Mucosa of descending colon (tissue), 3 donors: ENCODE data around the gene ITPRIPL2. TPM values are rescaled to one million over a fixed set of nuclear protein-coding genes. Genes with fewer than 3 reads are reported as not detected.
A peak's percentile ranks its signal among the peaks of the same experiment; 100 is the strongest.

ENCODE experiments used
- ATAC-seq: fragments of 200-7000 bp; cut with Tn5 transposase; one replicate; pipeline ENCODE4 v1.9.1; 2020; ENCODE audit warnings: mild to moderate bottlenecking, moderate library complexity
- DNase-seq, 3 donors: peaks; one replicate each; pipeline ENCODE4 v3.0.0-alpha.2; 2020
- H3K36me3 ChIP-seq: fragments of 200-600 bp; one replicate; pipeline ENCODE4 v1.8.0; 2021; ENCODE audit warnings: low read depth, mild to moderate bottlenecking
- H3K4me1 ChIP-seq: fragments of 200-600 bp; one replicate; pipeline ENCODE4 v1.8.0; 2021; ENCODE audit warnings: low read depth, mild to moderate bottlenecking
- H3K4me3 ChIP-seq: fragments of 200-600 bp; one replicate; pipeline ENCODE4 v1.8.0; 2021; ENCODE audit warnings: mild to moderate bottlenecking
- H3K9me3 ChIP-seq: fragments of 200-600 bp; one replicate; pipeline ENCODE4 v1.8.0; 2021; ENCODE audit warnings: mild to moderate bottlenecking
- intact Hi-C, 2 donors: fragments of 100-400 bp; cut with DNase I in 1 of 2; cut with micrococcal nuclease in 1 of 2; formaldehyde crosslinking; loops; one replicate each; pipeline versions ENCODE4 v1.11.0 to v1.11.1; 2022; cut with DNase I, micrococcal nuclease
- long read RNA-seq, 2 donors: library from polyadenylated mRNA; unstranded; transcript quantifications; one replicate each; pipeline ENCODE4 v2.0.0, GENCODE V29; 2019 to 2021
- total RNA-seq, 3 donors: library from RNA; stranded (reverse); fragmentation: NEBNext Ultra II Directional in 2 of 3; extraction: Animal tissue kit (Norgen Biotek cat#: 25700) in 2 of 3; gene quantifications; one replicate each; pipeline versions ENCODE4 v1.2.1 to v1.2.4, GENCODE V29; 2021 to 2023
- TF ChIP-seq, protein P1 (sequence below): fragments of 200-600 bp; IDR thresholded peaks from one replicate; pipeline ENCODE4 v1.8.0; 2022; ENCODE audit warnings: antibody characterized with exemption, mild to moderate bottlenecking
- donor health status: DM: no; HTN: no; CAD: no; lungs with moderate emphysema.
- donor health status: DM: no; HTN: no; CAD: no.
- donor health status: DM: no; HTN: yes; CAD: no.

The ITPRIPL2 gene
- total RNA-seq: 10 to 100 TPM; 36.3 to 49.9 (median 36.5) TPM
- long read RNA-seq, donor 1, full-length matches to known transcripts: 39 of 47 reads
- long read RNA-seq, donor 1, partial matches to known transcripts: 0 of 47 reads
- long read RNA-seq, donor 1, other reads (novel, unspliced or antisense): 8 of 47 reads
- long read RNA-seq, donor 2, full-length matches to known transcripts: 5 of 5 reads
- long read RNA-seq, donor 2, partial matches to known transcripts: 0 of 5 reads
- long read RNA-seq, donor 2, other reads (novel, unspliced or antisense): 0 of 5 reads

DNA sequence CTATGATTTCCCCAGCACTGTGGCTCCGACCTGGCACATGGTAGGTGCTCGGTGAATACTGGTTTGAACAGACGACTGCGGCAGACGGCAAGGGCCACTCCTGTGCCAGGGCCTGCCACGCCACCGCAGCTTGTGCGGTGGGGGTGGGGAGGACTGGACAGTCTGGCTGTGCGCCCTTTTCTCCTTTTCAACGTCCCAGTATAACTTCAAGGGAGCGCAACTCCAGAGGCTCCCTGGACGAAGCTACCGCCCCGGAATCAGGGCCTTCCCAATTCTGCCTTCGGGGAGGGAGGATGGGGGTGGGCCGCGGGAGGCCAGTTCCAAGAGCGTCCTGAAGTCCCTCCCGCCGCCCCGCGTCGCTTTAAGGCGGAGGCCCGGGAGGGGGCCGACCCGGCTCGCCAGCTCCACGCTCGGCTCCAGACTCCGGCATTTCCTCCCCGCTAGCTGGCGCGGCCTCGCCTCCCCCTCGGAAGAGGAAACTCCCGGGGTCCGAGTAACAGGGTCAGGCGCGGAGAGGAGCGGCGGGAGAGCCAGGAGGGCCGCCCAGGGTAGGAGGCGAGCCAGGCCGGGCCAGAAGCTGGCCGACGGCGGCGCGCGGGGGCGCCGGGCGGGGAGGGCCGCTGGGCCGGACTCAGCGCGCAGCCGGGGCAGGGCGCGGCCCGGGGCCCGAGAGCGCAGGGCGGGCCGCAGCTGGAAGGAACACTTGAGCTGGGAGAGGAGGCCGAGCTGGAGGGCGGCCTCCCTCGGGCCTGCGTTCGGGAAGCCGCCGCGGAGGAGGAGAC lies at the start of gene ITPRIPL2:
Gene ITPRIPL2, plus strand, starts transcription at position 388 of the 782 bp plus-strand sequence. CDS start 498 bp downstream, outside the sequence.
- Histone ChIP-seq H3K9me3 (no peaks in the 10 kb centered on the region), H3K4me1 (peaks cover 47% of the 10 kb centered on the region), H3K4me3 (peak within 1 kb of the TSS; percentile 68), H3K36me3 (no peaks in the 10 kb centered on the region)
- DNase-seq (peak; percentile 84 to 90 (median 90)), ATAC-seq (peak; percentile 85)
- intact Hi-C loops: no loop called here
- TF ChIP-seq, protein P1, sequence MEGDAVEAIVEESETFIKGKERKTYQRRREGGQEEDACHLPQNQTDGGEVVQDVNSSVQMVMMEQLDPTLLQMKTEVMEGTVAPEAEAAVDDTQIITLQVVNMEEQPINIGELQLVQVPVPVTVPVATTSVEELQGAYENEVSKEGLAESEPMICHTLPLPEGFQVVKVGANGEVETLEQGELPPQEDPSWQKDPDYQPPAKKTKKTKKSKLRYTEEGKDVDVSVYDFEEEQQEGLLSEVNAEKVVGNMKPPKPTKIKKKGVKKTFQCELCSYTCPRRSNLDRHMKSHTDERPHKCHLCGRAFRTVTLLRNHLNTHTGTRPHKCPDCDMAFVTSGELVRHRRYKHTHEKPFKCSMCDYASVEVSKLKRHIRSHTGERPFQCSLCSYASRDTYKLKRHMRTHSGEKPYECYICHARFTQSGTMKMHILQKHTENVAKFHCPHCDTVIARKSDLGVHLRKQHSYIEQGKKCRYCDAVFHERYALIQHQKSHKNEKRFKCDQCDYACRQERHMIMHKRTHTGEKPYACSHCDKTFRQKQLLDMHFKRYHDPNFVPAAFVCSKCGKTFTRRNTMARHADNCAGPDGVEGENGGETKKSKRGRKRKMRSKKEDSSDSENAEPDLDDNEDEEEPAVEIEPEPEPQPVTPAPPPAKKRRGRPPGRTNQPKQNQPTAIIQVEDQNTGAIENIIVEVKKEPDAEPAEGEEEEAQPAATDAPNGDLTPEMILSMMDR: no peak

DNA sequence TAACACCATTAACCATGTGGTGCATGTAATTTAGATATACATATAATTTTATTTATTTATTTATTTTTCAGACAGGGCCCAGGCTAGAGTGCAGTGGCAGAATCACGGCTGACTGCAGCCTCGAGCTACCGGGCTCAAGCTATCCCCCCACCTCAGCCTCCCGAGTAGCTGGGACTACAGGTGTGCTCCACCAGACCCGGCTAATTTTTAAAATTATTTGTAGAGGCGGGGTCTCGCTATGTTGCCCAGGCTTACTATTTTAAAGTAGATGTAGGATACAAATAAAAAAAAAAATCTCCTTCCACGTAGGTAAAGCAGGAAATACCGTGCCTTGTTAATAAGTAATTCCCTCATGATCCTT lies 46.8 kb upstream of the ITPRIPL2 start:
- peaks cover 8% of the 10 kb centered on the region for H3K4me1 ChIP-seq
- no peak for ATAC-seq
- TF ChIP-seq, protein P1: no peak
- DNase-seq: peak; percentile 19 to 53 (median 31)
- H3K9me3 ChIP-seq: no peaks in the 10 kb centered on the region
- no peaks in the 10 kb centered on the region for H3K36me3 ChIP-seq
- H3K4me3 ChIP-seq: peak overlapping the region; percentile 40
- intact Hi-C loops: no loop called here

DNA sequence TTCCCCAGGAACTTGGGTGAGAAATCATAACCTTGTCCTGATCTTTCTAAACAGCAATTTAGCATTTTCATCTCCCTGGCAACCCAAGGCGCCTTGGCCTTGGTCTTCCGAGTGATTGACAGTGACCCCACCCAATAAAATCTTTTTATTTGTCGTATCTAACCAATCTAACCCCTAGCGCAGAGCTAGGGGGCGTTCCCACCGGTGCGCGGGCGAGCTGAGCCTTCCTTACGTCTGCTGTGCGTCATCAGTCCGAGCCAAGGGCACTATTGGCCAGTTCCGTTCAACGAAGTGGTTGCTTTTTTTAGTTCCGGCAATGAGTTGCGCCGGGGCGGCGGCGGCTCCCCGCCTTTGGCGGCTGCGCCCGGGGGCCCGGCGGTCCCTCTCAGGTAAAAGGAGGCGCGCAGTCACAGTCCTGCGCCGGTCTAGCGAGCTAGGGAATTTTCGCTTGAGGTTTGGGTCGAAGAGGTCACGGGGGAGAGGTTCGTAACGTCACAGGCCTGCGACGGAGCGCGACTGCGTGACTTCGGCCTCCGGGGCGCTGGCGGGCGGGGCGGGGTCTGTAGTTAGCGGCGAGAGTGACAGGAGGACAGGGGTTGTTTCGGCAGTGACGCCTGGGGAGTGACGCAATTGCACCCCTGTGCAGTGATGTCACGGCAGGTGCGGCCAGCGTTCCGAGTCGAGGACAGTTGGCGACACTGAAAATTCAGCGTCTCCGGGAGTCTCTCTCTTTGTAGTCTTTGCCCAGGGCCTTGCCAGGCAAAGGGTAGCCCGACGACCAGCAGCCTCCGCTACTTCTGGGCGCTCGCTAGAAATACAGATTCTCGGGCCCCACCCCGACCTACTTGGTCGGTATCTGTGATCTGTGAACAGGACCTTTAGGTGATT lies 46.2 kb upstream of the ITPRIPL2 start, which contains the start of gene COQ7:
Gene COQ7, plus strand, starts transcription at position 266 of the 888 bp plus-strand sequence. Its CDS starts 51 bp downstream, at position 317.
- Histone ChIP-seq H3K36me3 (no peaks in the 10 kb centered on the region), H3K4me3 (peak within 1 kb of the TSS; percentile 40), H3K4me1 (peaks cover 8% of the 10 kb centered on the region), H3K9me3 (no peaks in the 10 kb centered on the region)
- TF ChIP-seq, protein P1: no peak
- intact Hi-C loops: no loop called here
- ATAC-seq (peak; percentile 96), DNase-seq (peak; percentile 99)

DNA sequence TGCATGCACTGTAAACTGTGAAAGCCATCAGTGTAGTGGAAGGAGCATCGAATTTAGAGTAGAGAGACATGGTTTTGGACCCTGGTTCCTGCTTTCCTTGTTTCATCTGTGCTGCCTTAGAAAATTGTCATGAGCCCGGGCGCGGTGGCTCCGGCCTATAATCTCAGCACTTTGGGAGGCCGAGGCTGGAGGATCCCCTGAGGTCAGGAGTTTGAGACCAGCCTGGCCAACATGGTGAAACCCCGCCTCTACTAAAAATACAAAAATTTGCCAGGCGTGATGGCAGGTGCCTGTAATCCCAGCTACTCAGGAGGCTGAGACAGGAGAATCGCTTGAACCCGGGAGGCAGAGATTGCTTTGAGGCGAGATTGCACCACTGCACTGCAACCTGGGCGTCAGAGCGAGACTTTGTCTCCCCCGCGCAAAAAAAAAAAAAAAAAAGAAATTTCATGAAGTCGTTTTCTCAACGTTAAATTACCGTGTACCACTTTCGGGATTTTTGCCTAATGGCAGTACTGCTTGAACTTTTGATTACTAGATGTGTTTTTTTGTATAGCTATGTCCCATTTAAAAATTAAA lies 45.4 kb upstream of the ITPRIPL2 start:
- Histone ChIP-seq H3K4me1 (peaks cover 8% of the 10 kb centered on the region), H3K4me3 (peak overlapping the region; percentile 40), H3K36me3 (no peaks in the 10 kb centered on the region), H3K9me3 (no peaks in the 10 kb centered on the region)
- DNase-seq (peak in 1 of 3 donors; percentile 54), ATAC-seq (no peak)
- TF ChIP-seq, protein P1: no peak
- intact Hi-C loops: no loop called here
